Subcutaneous adipose tissue (tissue), 4 donors: ENCODE data around the gene MMP15. TPM values are rescaled to one million over a fixed set of nuclear protein-coding genes. Genes with fewer than 3 reads are reported as not detected.

Source experiments
- total RNA-seq, 4 donors: library from RNA; depleted of rRNA; stranded (reverse); fragments of >200 nt; gene quantifications; one replicate each; pipeline ENCODE4 v1.1.0, GENCODE V29; 2016
- TF ChIP-seq, protein P1 (sequence below): fragments of 450-650 bp; IDR thresholded peaks from one replicate; pipeline ENCODE4 v1.5.1; 2016; ENCODE audit warnings: low read depth, mild to moderate bottlenecking, control low read depth, antibody characterized with exemption, moderate library complexity

MMP15 gene
- total RNA-seq, 4 donors from 2014 or later = 2.0 to 26.6 (median 3.4) TPM

DNA sequence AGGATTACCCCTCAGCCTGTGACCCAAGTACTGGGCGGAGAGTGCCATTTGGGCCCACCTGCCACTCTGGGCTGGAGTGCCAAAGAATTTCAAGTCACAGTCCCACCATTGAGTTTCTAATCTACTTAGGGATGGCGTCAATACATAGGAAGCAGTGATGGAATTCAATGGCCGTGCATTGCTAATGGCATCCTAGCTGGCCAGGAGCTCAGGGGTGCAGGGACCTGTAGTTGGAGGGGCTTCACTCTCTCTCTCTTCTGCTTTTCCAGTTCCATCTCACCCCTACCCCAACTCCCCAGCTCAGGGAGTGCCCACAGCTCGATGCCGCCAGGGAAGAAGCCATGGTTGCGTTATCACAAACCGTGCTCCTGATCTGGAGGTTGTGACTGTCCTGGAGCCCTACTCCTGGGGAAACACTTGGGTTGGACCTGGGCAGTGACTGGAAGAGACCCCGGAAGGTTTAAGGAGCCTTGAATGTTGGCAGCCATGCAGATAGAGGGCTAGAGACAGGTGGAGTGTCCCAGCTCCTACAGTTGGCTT, 2.4 kb downstream of the MMP15 start:
- TF ChIP-seq, protein P1, sequence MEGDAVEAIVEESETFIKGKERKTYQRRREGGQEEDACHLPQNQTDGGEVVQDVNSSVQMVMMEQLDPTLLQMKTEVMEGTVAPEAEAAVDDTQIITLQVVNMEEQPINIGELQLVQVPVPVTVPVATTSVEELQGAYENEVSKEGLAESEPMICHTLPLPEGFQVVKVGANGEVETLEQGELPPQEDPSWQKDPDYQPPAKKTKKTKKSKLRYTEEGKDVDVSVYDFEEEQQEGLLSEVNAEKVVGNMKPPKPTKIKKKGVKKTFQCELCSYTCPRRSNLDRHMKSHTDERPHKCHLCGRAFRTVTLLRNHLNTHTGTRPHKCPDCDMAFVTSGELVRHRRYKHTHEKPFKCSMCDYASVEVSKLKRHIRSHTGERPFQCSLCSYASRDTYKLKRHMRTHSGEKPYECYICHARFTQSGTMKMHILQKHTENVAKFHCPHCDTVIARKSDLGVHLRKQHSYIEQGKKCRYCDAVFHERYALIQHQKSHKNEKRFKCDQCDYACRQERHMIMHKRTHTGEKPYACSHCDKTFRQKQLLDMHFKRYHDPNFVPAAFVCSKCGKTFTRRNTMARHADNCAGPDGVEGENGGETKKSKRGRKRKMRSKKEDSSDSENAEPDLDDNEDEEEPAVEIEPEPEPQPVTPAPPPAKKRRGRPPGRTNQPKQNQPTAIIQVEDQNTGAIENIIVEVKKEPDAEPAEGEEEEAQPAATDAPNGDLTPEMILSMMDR = no peak

DNA sequence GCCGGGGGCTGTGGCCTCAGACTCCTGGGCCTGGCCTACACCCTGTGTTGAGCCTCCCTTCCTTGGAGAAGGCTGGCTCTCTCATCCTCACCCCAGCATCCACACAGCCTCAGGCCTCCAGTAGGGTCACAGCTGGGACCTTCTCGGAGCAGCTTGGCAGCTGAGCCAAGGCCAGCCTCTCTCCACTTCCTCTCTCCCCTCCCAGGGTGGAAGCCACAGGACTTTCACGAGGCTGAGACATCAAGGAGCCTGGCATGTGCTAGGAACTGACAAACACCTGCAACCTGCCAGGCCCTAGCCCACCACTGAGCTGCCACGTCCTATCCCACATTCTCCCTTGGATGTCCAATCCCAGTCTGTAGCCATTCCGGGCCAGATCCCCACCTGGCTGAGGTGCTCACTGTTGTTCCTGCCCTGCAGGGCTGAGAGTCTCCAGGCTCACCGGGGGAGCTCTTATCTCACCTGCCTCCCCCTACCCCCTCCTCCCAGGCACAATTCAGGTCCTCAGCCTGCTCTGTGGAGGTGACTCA, 3.1 kb downstream of the MMP15 start:
- TF ChIP-seq, protein P1 = no peak

DNA sequence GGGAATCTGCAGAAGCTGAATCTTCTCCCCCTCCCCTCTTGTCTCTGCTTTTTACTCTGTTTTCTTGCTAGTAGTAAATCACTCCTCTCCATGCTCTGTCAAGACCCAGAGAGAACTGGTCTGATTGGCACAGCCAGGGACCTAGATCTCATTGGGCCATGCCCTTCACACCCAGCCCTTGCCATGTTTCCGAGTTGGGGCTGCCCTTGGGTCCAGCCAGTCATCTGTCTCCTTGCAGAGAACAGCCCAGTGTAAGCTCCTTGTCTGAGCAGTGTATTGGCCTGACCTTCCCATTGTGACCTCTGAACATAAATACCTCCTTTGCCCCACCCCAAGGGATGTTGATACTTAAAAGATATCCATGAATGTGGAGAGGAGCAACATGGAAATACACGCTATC, 3.9 kb downstream of the MMP15 start:
- TF ChIP-seq, protein P1 = no peak

DNA sequence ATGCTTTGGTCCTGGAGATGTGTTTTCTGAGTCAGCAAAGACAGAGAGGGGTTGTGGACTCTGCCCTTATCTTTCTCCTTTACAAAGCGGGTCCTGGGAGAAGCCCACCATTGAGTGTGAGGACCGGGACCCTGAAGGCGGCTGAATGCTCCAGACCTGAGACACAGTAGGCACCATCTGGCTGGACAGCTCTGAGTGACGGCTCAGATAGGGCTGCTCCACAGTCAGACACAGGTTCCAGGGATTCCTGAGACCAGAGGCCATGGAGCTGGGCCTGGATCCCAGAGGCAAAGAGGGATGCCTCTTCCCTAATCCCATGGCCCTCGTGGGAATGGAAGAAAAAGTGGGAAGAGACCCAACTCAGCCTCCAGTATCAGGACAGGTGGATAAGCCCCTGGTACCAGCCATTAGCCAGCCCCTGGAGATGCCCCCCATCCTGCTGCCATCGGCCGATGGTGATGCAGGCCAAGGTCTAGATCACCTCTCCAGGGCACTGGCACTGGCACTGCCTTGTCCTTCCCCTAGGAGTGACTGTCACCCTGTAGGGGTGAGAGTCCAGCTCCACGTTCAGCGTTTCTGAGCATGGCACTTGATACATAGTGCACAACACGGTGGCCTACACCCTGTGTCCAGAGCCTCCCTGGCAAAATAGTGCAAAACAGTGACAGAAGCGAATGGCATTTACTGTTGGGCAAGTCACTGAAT, 4.7 kb downstream of the MMP15 start:
- TF ChIP-seq, protein P1 = no peak

DNA sequence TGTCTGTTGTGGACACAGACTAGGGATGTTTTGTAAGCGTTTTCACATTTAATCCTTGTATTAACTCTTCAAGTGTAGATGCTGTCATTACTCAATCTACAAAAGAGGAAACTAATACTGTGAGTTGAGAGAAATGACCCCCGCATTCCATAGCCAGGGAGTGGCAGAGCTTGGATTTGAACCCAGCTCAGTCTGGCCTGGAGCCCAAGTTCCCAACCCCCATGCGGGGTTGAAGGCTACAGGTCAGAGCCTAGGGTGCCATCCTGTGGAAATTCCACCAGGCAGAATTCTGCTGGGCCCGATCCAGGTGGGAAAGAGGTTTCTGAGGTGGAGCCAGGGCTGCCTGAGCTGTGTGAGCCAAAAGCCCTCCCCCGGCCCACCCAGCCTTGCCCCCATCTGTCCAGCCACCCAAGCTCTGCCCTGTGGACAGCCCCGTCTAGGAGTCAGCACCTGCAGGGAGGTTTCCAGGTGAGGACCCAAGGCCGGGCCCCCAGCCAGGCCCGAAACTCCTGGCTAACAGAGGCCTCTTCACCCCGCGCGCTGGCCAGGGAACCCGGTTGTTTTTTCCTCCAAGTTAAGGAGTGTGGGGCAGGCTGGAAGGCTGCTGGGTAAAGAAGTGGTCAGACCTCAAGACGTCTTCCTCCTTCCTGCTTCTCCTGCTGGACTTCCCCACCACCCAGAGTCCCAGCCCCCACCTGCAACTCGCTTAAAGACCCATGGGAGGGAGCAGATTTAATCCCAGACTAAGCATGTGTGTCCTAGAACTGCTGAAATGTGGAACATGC, 5.7 kb downstream of the MMP15 start:
- TF ChIP-seq, protein P1 = no peak

DNA sequence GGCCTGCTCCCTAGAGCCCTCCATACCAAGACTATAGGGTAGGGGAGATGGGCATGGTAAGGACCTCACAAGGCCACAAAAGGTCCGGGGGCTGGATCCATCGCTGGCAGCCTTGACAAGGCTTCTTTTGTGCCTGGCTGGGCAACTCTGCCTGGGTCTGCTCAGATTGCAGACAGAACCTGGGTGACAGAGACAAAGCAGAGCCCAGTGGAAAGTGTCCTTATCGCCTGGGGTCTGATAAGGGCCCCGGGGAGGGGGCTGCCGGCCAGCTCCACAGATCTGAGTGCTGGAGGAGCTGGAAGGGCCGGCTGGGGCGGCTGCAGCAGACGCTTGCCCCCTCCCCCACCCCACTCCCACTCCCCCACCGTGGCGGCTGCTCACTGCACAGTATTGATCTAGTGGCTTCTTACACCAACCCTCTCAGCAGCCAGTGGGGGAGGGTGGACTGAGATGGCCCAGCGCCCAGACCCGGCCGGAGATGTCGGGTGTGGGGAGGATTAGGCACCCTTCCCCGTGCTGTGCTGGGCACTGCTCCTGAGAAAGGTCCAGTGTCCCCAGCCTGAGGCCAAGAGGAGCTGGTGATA, 7.2 kb downstream of the MMP15 start:
- TF ChIP-seq, protein P1 = no peak
